HepG2 (cell line): ENCODE data around the gene MFSD12. TPM values are rescaled to one million over a fixed set of nuclear protein-coding genes. Genes with fewer than 3 reads are reported as not detected.

Experiments
- CBX1 ChIP-seq: IDR thresholded peaks from one replicate; pipeline ENCODE4 v1.6.1; 2016; ENCODE audit warnings: antibody characterized with exemption, low read depth
- CEBPB ChIP-seq: IDR thresholded peaks from 2 replicates; pipeline ENCODE4 v1.6.1; 2011; ENCODE audit warnings: low read depth, low read length, improper control_type of control experiment, borderline replicate concordance
- CREM ChIP-seq, 2 experiments: sonication (generic) in 1 of 2; formaldehyde crosslinking in 1 of 2; IDR thresholded peaks; 2 replicates each; pipeline versions ENCODE4 v1.4.0 to v1.6.1; 2016 to 2020; ENCODE audit warnings: antibody characterized with exemption in 1 of 2, mild to moderate bottlenecking in 1 of 2, missing genetic modification reagents in 1 of 2
- ELF1 ChIP-seq: sonication (generic); formaldehyde crosslinking; IDR thresholded peaks from 2 replicates; pipeline ENCODE4 v1.4.0; 2020; ENCODE audit warnings: missing genetic modification reagents
- GABPB1 ChIP-seq: IDR thresholded peaks from 2 replicates; pipeline ENCODE4 v1.6.1; 2016; ENCODE audit warnings: mild to moderate bottlenecking, missing genetic modification reagents, moderate library complexity, missing compliant biosample characterization
- JDP2 ChIP-seq: sonication (generic); formaldehyde crosslinking; IDR thresholded peaks from 2 replicates; pipeline ENCODE4 v1.8.1; 2022; ENCODE audit warnings: missing genetic modification reagents, borderline replicate concordance
- KLF6 ChIP-seq: IDR thresholded peaks from 2 replicates; pipeline ENCODE4 v1.8.0; 2016; ENCODE audit warnings: missing biosample characterization, missing genetic modification reagents
- MAZ ChIP-seq, 2 experiments: sonication (generic) in 1 of 2; formaldehyde crosslinking in 1 of 2; IDR thresholded peaks; 2 replicates each; pipeline versions ENCODE4 v1.5.0 to v1.6.1; 2012 to 2020; ENCODE audit warnings: low read depth in 2 of 2, mild to moderate bottlenecking in 2 of 2, borderline replicate concordance in 1 of 2, improper control_type of control experiment in 1 of 2, low read length in 1 of 2, missing genetic modification reagents in 1 of 2, moderate library complexity in 1 of 2
- NFIB ChIP-seq: sonication (generic); formaldehyde crosslinking; IDR thresholded peaks from 2 replicates; pipeline ENCODE4 v1.9.0; 2021; ENCODE audit warnings: missing genetic modification reagents, mild to moderate bottlenecking, borderline replicate concordance
- REXO4 ChIP-seq: sonication (generic); formaldehyde crosslinking; IDR thresholded peaks from 2 replicates; pipeline ENCODE4 v1.8.0; 2022; ENCODE audit warnings: missing genetic modification reagents, mild to moderate bottlenecking, borderline replicate concordance
- SIX1 ChIP-seq: sonication (generic); formaldehyde crosslinking; IDR thresholded peaks from 2 replicates; pipeline ENCODE4 v1.4.0; 2020; ENCODE audit warnings: missing genetic modification reagents, borderline replicate concordance
- ZMYM2 ChIP-seq: sonication (generic); formaldehyde crosslinking; IDR thresholded peaks from 2 replicates; pipeline ENCODE4 v1.8.0; 2022; ENCODE audit warnings: mild to moderate bottlenecking, missing genetic modification reagents
- ZNF251 ChIP-seq: sonication (generic); formaldehyde crosslinking; IDR thresholded peaks from 2 replicates; pipeline ENCODE4 v1.9.0; 2021; ENCODE audit warnings: mild to moderate bottlenecking, missing genetic modification reagents
- ZNF260 ChIP-seq: sonication (generic); formaldehyde crosslinking; IDR thresholded peaks from 2 replicates; pipeline ENCODE4 v1.4.0; 2020; ENCODE audit warnings: missing genetic modification reagents, low read depth, mild to moderate bottlenecking, borderline replicate concordance
- ZNF446 ChIP-seq: sonication (generic); formaldehyde crosslinking; IDR thresholded peaks from 2 replicates; pipeline ENCODE4 v1.5.0; 2020; ENCODE audit warnings: mild to moderate bottlenecking, missing genetic modification reagents
- ZSCAN30 ChIP-seq: sonication (generic); formaldehyde crosslinking; IDR thresholded peaks from 2 replicates; pipeline ENCODE4 v1.5.0; 2020; ENCODE audit warnings: mild to moderate bottlenecking, missing genetic modification reagents
- polyA plus RNA-seq, 8 experiments: library from polyadenylated mRNA; depleted of rRNA in 3 of 8; stranded (reverse) in 7 of 8; unstranded in 1 of 8; fragments of >200 nt; fragmentation: Illumina TruSeq in 4 of 8; extraction: Trizol in 4 of 8; gene quantifications; 2 replicates each; pipeline versions ENCODE4 v1.2.1 to v1.2.3, GENCODE V29; 2011 to 2016; ENCODE audit warnings: low read depth in 4 of 8, missing spikeins in 1 of 8, mixed read lengths in 1 of 8; ENCODE audit not compliant: insufficient read depth in 1 of 8
- total RNA-seq, 5 experiments: library from RNA; depleted of rRNA; stranded (reverse); fragments of >200 nt; fragmentation: Illumina TruSeq; extraction: Trizol; gene quantifications; 2 replicates each; pipeline ENCODE4 v1.2.3, GENCODE V29; 2016; ENCODE audit warnings: low read depth in 1 of 5
- TF ChIP-seq, protein P1 (sequence below): sonication (generic); formaldehyde crosslinking; IDR thresholded peaks from 2 replicates; pipeline ENCODE4 v1.5.0; 2020; ENCODE audit warnings: mild to moderate bottlenecking, missing genetic modification reagents, moderate library complexity
- TF ChIP-seq, protein P2 (sequence below): sonication (generic); formaldehyde crosslinking; IDR thresholded peaks from 2 replicates; pipeline ENCODE4 v1.8.1; 2022; ENCODE audit warnings: low read depth, mild to moderate bottlenecking, missing genetic modification reagents
- TF ChIP-seq, protein P3 (sequence below): sonication (generic); formaldehyde crosslinking; IDR thresholded peaks from 2 replicates; pipeline ENCODE4 v1.4.0; 2020; ENCODE audit warnings: mild to moderate bottlenecking, missing genetic modification reagents, borderline replicate concordance

The MFSD12 gene
- total and polyA plus RNA-seq, 2 of the 13 experiments (the other 11 are each of a cell fraction or from before 2014, with no cell fraction given) = 27.2 to 29.1 TPM

DNA sequence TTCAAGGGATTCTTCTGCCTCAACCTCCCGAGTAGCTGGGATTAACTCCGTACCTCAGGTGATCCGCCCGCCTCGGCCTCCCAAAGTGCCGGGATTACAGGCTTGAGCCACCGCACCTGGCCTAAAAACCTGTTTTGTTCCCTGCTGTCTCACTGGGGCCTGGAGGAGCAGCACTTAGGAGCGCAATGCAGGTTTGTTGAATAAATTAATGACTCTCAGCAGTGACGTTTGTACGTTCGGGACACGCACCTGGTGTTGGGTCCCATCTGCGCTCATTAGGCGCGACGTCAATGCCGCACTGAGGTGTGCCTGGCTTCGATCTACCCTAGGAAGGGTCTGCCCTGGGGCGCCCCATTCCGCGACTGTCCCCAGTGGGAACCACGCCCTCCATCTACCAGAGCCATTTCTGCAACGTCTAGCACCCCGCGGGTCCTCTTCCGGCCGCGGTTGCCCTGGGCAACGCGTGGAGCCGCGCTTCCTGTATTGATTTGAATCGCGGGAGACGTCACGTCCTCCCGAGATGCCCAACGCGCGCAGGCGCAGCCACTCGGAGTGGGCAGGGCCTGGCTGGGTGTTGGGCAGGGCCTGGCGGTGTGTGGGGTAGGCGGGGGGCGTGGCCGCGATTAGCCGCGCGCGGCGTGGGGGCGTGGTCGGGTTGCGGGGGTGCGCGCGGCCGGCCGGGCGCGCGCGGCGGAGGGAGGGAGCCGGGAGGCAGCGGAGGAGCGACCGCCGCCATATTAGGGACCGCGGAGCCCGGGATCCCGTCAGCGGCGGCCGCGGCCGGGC is 51.6 kb downstream of the MFSD12 start, which contains the start of gene FZR1 (continued):
- TF ChIP-seq ZMYM2 = peak; percentile 75; the same call in 1 of the 2 replicates
- TF ChIP-seq ZNF260 (CRISPR knock-in tag) = no peak
- TF ChIP-seq, protein P1, sequence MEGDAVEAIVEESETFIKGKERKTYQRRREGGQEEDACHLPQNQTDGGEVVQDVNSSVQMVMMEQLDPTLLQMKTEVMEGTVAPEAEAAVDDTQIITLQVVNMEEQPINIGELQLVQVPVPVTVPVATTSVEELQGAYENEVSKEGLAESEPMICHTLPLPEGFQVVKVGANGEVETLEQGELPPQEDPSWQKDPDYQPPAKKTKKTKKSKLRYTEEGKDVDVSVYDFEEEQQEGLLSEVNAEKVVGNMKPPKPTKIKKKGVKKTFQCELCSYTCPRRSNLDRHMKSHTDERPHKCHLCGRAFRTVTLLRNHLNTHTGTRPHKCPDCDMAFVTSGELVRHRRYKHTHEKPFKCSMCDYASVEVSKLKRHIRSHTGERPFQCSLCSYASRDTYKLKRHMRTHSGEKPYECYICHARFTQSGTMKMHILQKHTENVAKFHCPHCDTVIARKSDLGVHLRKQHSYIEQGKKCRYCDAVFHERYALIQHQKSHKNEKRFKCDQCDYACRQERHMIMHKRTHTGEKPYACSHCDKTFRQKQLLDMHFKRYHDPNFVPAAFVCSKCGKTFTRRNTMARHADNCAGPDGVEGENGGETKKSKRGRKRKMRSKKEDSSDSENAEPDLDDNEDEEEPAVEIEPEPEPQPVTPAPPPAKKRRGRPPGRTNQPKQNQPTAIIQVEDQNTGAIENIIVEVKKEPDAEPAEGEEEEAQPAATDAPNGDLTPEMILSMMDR = peak; percentile 48
- TF ChIP-seq JDP2 (CRISPR knock-in tag) = no peak; the same call in 1 of the 2 replicates
- TF ChIP-seq, protein P2, sequence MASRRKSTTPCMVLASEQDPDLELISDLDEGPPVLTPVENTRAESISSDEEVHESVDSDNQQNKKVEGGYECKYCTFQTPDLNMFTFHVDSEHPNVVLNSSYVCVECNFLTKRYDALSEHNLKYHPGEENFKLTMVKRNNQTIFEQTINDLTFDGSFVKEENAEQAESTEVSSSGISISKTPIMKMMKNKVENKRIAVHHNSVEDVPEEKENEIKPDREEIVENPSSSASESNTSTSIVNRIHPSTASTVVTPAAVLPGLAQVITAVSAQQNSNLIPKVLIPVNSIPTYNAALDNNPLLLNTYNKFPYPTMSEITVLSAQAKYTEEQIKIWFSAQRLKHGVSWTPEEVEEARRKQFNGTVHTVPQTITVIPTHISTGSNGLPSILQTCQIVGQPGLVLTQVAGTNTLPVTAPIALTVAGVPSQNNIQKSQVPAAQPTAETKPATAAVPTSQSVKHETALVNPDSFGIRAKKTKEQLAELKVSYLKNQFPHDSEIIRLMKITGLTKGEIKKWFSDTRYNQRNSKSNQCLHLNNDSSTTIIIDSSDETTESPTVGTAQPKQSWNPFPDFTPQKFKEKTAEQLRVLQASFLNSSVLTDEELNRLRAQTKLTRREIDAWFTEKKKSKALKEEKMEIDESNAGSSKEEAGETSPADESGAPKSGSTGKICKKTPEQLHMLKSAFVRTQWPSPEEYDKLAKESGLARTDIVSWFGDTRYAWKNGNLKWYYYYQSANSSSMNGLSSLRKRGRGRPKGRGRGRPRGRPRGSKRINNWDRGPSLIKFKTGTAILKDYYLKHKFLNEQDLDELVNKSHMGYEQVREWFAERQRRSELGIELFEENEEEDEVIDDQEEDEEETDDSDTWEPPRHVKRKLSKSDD (CRISPR knock-in tag) = peak; percentile 91
- TF ChIP-seq, protein P3, sequence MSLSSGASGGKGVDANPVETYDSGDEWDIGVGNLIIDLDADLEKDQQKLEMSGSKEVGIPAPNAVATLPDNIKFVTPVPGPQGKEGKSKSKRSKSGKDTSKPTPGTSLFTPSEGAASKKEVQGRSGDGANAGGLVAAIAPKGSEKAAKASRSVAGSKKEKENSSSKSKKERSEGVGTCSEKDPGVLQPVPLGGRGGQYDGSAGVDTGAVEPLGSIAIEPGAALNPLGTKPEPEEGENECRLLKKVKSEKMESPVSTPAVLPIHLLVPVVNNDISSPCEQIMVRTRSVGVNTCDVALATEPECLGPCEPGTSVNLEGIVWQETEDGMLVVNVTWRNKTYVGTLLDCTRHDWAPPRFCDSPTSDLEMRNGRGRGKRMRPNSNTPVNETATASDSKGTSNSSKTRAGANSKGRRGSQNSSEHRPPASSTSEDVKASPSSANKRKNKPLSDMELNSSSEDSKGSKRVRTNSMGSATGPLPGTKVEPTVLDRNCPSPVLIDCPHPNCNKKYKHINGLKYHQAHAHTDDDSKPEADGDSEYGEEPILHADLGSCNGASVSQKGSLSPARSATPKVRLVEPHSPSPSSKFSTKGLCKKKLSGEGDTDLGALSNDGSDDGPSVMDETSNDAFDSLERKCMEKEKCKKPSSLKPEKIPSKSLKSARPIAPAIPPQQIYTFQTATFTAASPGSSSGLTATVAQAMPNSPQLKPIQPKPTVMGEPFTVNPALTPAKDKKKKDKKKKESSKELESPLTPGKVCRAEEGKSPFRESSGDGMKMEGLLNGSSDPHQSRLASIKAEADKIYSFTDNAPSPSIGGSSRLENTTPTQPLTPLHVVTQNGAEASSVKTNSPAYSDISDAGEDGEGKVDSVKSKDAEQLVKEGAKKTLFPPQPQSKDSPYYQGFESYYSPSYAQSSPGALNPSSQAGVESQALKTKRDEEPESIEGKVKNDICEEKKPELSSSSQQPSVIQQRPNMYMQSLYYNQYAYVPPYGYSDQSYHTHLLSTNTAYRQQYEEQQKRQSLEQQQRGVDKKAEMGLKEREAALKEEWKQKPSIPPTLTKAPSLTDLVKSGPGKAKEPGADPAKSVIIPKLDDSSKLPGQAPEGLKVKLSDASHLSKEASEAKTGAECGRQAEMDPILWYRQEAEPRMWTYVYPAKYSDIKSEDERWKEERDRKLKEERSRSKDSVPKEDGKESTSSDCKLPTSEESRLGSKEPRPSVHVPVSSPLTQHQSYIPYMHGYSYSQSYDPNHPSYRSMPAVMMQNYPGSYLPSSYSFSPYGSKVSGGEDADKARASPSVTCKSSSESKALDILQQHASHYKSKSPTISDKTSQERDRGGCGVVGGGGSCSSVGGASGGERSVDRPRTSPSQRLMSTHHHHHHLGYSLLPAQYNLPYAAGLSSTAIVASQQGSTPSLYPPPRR (CRISPR knock-in tag) = peak; percentile 32; the same call in 1 of the 2 replicates
- TF ChIP-seq CBX1 = no peak
- TF ChIP-seq ZSCAN30 = no peak
- TF ChIP-seq CEBPB = no peak
- peak; percentile 96 for TF ChIP-seq GABPB1 (CRISPR knock-in tag)
- TF ChIP-seq REXO4 (CRISPR knock-in tag) = no peak
- TF ChIP-seq SIX1 (CRISPR knock-in tag) = no peak
- TF ChIP-seq ZNF446 (CRISPR knock-in tag) = no peak
- peak; percentile 82 for TF ChIP-seq MAZ (IDR thresholded peaks at IDR 0.05; ENCODE audit: borderline replicate concordance, low read depth, low read length)
- TF ChIP-seq MAZ (CRISPR knock-in tag; IDR thresholded peaks at IDR 0.05; ENCODE audit: low read depth) = no peak
- TF ChIP-seq NFIB (CRISPR knock-in tag) = no peak
- TF ChIP-seq KLF6 (CRISPR knock-in tag) = peak; percentile 78; the same call in 1 of the 2 replicates
- peak; percentile 96 for TF ChIP-seq CREM (IDR thresholded peaks at IDR 0.05)
- TF ChIP-seq CREM (CRISPR knock-in tag; IDR thresholded peaks at IDR 0.05) = peak; percentile 67; the same call in 1 of the 2 replicates
- no peak for TF ChIP-seq ZNF251 (CRISPR knock-in tag)
- TF ChIP-seq ELF1 = peak; percentile 96
